ENCODE measurements around the gene AQP9.

- TF ChIP-seq FOXM1 (IDR thresholded peaks at IDR 0.05; ENCODE audit: borderline replicate concordance, low read depth): no peak
- no peak for TF ChIP-seq EGR1 (IDR thresholded peaks at IDR 0.05)
- no peak for TF ChIP-seq TCF12 (IDR thresholded peaks at IDR 0.05; ENCODE audit: low read depth)
- TF ChIP-seq CEBPB (IDR thresholded peaks at IDR 0.05): no peak
- TF ChIP-seq EP300 (IDR thresholded peaks at IDR 0.05; ENCODE audit: borderline replicate concordance): no peak
- TF ChIP-seq TAF1 (IDR thresholded peaks at IDR 0.05; ENCODE audit: low read depth): no peak
- TF ChIP-seq YY1 (IDR thresholded peaks at IDR 0.05; ENCODE audit: low read depth): no peak
- no peak for TF ChIP-seq RAD21 (IDR thresholded peaks at IDR 0.05; ENCODE audit: low read depth)
- no peak for TF ChIP-seq MAX (IDR thresholded peaks at IDR 0.05)
- TF ChIP-seq, protein P1, sequence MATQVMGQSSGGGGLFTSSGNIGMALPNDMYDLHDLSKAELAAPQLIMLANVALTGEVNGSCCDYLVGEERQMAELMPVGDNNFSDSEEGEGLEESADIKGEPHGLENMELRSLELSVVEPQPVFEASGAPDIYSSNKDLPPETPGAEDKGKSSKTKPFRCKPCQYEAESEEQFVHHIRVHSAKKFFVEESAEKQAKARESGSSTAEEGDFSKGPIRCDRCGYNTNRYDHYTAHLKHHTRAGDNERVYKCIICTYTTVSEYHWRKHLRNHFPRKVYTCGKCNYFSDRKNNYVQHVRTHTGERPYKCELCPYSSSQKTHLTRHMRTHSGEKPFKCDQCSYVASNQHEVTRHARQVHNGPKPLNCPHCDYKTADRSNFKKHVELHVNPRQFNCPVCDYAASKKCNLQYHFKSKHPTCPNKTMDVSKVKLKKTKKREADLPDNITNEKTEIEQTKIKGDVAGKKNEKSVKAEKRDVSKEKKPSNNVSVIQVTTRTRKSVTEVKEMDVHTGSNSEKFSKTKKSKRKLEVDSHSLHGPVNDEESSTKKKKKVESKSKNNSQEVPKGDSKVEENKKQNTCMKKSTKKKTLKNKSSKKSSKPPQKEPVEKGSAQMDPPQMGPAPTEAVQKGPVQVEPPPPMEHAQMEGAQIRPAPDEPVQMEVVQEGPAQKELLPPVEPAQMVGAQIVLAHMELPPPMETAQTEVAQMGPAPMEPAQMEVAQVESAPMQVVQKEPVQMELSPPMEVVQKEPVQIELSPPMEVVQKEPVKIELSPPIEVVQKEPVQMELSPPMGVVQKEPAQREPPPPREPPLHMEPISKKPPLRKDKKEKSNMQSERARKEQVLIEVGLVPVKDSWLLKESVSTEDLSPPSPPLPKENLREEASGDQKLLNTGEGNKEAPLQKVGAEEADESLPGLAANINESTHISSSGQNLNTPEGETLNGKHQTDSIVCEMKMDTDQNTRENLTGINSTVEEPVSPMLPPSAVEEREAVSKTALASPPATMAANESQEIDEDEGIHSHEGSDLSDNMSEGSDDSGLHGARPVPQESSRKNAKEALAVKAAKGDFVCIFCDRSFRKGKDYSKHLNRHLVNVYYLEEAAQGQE (IDR thresholded peaks at IDR 0.05; ENCODE audit: low read depth): no peak
- no peak for TF ChIP-seq TEAD4 (IDR thresholded peaks at IDR 0.05)
- no peak for TF ChIP-seq CREB1 (IDR thresholded peaks at IDR 0.05; ENCODE audit: low read depth)
- TF ChIP-seq, protein P2, sequence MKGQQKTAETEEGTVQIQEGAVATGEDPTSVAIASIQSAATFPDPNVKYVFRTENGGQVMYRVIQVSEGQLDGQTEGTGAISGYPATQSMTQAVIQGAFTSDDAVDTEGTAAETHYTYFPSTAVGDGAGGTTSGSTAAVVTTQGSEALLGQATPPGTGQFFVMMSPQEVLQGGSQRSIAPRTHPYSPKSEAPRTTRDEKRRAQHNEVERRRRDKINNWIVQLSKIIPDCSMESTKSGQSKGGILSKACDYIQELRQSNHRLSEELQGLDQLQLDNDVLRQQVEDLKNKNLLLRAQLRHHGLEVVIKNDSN (IDR thresholded peaks at IDR 0.05): no peak
- TF ChIP-seq NFIC (IDR thresholded peaks at IDR 0.05): no peak
Measured at GRCh38 chr15:58200739-58201138, 62.6 kb downstream of the AQP9 start.

All from Ishikawa (cell line).